HL-60/S4 treated with phorbol 12-myristate 13-acetate at 8.2 ng/mL for 4 days and 3 days (cell line): Measurements from ENCODE around the gene ARGFX.
"Not testable (repeated sequence)": the region's sequence is repeated elsewhere in the genome, so short reads cannot be mapped to it uniquely, and the experiment has no call there.

ENCODE experiments used
- in situ Hi-C: fragments of 300-500 bp; cut with MboI; formaldehyde crosslinking; loops from 2 replicates; pipeline ENCODE4 v1.15.0; 2022; ENCODE audit warnings: low sequenced_read_pairs

ARGFX gene

GRCh38 chr3:121598564-121598963 is 30.8 kb downstream of the ARGFX start:
- in situ Hi-C loops = no loop called here

GRCh38 chr3:121599900-121600299 is 32.2 kb downstream of the ARGFX start:
- in situ Hi-C loops = not testable (repeated sequence)

GRCh38 chr3:121601212-121601812 is 33.6 kb downstream of the ARGFX start:
- in situ Hi-C loops = no loop called here

GRCh38 chr3:121604759-121605158 is 37.0 kb downstream of the ARGFX start:
- in situ Hi-C loops = no loop called here

- in situ Hi-C loops = no loop called here
Measured at GRCh38 chr3:121606106-121606505, 38.4 kb downstream of the ARGFX start.
